ENCODE measurements around the gene WFS1. TPM values are rescaled to one million over a fixed set of nuclear protein-coding genes. Genes with fewer than 3 reads are reported as not detected.

The WFS1 gene
- total and polyA plus RNA-seq, 2 donors (not counting 3 experiments of a cell fraction or from before 2014, with no cell fraction given), result 48.2 to 70.0 TPM

DNA sequence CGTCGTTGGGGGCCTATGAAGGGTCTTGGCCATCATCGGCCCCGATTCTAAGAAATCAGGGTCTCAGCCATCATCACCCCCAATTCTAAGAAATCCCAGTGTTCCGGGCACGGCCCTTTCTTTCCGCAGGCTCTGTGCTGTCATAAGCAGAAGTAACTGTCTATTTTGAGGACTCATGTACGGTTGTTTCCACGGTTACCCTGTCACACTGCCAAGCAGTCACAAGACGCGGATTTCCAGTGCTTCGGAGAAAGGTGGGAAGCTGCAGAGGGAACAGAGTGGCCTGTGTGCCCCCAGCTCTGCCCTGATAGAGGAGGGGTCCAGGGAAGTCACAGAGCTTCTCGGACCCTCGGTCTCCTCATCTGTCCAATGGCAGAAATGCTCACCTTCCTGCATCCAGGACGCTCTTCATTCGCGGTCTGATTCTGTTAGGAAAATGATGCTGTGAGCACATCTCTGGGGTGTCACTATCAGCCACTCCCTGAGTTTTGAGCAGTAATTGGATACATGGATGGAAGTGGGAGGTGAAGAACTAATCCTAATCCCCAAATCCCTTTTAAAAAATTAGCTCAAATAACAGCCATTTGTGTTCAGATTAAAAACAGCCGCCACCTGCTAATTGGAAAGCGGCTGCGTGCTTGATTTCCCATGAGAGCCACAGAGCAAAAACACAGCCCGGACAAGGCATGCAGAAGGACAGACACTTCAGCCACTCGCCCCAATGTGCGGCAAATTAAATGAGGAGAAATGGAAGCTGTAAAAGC is 73.1 kb downstream of the WFS1 start:
- Histone ChIP-seq H2AFZ (ENCODE audit: low read depth, low read length) (no peak overlapping the region), H3K9ac (replicated peaks; ENCODE audit: extremely low read depth, insufficient read depth, low read length) (no peak overlapping the region), H3K4me2 (ENCODE audit: insufficient read depth, low read length) (no peak overlapping the region), H3K9me1 (replicated peaks; ENCODE audit: control insufficient read depth, extremely low read depth, insufficient read depth, low read length) (no peaks in the 10 kb centered on the region), H3K27me3 (ENCODE audit: control insufficient read depth in 2 of 2, insufficient read depth in 2 of 2, low read length in 2 of 2) (peaks cover 0 to 3% of the 10 kb centered on the region in 2 experiments), H4K20me1 (replicated peaks; ENCODE audit: control insufficient read depth, extremely low read depth, insufficient read depth, low read length) (no peaks in the 10 kb centered on the region), H3K4me1 (ENCODE audit: control insufficient read depth, extremely low read depth, insufficient read depth, low read length) (no peaks in the 10 kb centered on the region), H3K4me3 (replicated peaks in 1 of 3; ENCODE audit: insufficient read depth in 1 of 3, low read depth in 1 of 3, low read length in 3 of 3) (no peak overlapping the region), H3K79me2 (ENCODE audit: control insufficient read depth, insufficient read depth, low read length) (no peaks in the 10 kb centered on the region), H3K27ac (ENCODE audit: insufficient read depth, low read depth, low read length) (no peak overlapping the region), H3K9me3 (replicated peaks; ENCODE audit: control insufficient read depth, insufficient read depth, low read length) (no peaks in the 10 kb centered on the region), H3K36me3 (ENCODE audit: control insufficient read depth in 2 of 2, extremely low read depth in 1 of 2, insufficient read depth in 2 of 2, low read length in 2 of 2) (no peaks in the 10 kb centered on the region)
- CTCF ChIA-PET, result interaction anchor here (3.6 to 5.1 kb wide), 3 partner anchors 12 to 92 kb away, joined by 13 to 24 read pairs (median 20); no protein-coding TSS in a partner anchor
- FAIRE-seq (no peak), DNase-seq (ENCODE audit: low read depth, low spot score) (no peak)
- TF ChIP-seq, protein P1, sequence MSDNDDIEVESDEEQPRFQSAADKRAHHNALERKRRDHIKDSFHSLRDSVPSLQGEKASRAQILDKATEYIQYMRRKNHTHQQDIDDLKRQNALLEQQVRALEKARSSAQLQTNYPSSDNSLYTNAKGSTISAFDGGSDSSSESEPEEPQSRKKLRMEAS (IDR thresholded peaks at IDR 0.05; ENCODE audit: insufficient read depth, insufficient read length), result no peak
- TF ChIP-seq EZH2 (IDR thresholded peaks at IDR 0.05; ENCODE audit: borderline replicate concordance, low read depth, low read length, severe bottlenecking), result no peak
- TF ChIP-seq FOS (IDR thresholded peaks at IDR 0.05; ENCODE audit: borderline replicate concordance, insufficient read depth, low read length), result no peak
- TF ChIP-seq POLR2A (IDR thresholded peaks at IDR 0.05; ENCODE audit: low read depth, low read length), result no peak
- TF ChIP-seq JUN (IDR thresholded peaks at IDR 0.05; ENCODE audit: borderline replicate concordance, insufficient read depth, insufficient read length, low read depth), result no peak
- no peak for TF ChIP-seq POLR2AphosphoS5 (IDR thresholded peaks at IDR 0.05; ENCODE audit: insufficient read depth, low read depth, low read length)
- no peak for TF ChIP-seq MYC (IDR thresholded peaks at IDR 0.05; ENCODE audit: low read depth, low read length)
- TF ChIP-seq GATA2 (IDR thresholded peaks at IDR 0.05; ENCODE audit: insufficient read depth, insufficient read length, low read depth, low read length), result no peak
- TF ChIP-seq, protein P2, sequence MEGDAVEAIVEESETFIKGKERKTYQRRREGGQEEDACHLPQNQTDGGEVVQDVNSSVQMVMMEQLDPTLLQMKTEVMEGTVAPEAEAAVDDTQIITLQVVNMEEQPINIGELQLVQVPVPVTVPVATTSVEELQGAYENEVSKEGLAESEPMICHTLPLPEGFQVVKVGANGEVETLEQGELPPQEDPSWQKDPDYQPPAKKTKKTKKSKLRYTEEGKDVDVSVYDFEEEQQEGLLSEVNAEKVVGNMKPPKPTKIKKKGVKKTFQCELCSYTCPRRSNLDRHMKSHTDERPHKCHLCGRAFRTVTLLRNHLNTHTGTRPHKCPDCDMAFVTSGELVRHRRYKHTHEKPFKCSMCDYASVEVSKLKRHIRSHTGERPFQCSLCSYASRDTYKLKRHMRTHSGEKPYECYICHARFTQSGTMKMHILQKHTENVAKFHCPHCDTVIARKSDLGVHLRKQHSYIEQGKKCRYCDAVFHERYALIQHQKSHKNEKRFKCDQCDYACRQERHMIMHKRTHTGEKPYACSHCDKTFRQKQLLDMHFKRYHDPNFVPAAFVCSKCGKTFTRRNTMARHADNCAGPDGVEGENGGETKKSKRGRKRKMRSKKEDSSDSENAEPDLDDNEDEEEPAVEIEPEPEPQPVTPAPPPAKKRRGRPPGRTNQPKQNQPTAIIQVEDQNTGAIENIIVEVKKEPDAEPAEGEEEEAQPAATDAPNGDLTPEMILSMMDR (IDR thresholded peaks at IDR 0.05; ENCODE audit: extremely low read depth in 1 of 2, insufficient read depth in 1 of 2, low read depth in 1 of 2, low read length in 2 of 2), result no peak
- dilution Hi-C loops (cut with MboI; ENCODE audit: extremely low pct_ligation_motif_present, low sequenced_read_pairs), result no loop called here
- POLR2A ChIA-PET, result no interaction called here
- intact Hi-C loops (cut with micrococcal nuclease), result no loop called here
- BruUV-seq (replicated peaks), result no TSS peak
